ENCODE measurements around the gene TRIM50. TPM values are rescaled to one million over a fixed set of nuclear protein-coding genes. Genes with fewer than 3 reads are reported as not detected.
"Not testable (repeated sequence)": the region's sequence is repeated elsewhere in the genome, so short reads cannot be mapped to it uniquely, and the experiment has no call there.

The TRIM50 gene
- total RNA-seq, 1 donor from 2014 or later = not detected

GRCh38 chr7:73316521-73316920, 11.4 kb downstream of the TRIM50 start:
- no peaks in the 10 kb centered on the region for H3K36me3 Mint-ChIP-seq (ENCODE audit: low read depth)
- TF ChIP-seq CTCF (IDR thresholded peaks at IDR 0.05) = no peak
- no peak for DNase-seq (ENCODE audit: low spot score)
- H3K27me3 Mint-ChIP-seq (ENCODE audit: low read depth) = no peaks in the 10 kb centered on the region
- no peaks in the 10 kb centered on the region for H3K9me3 Mint-ChIP-seq (ENCODE audit: low read depth)
- no peak overlapping the region for H3K4me3 Mint-ChIP-seq (ENCODE audit: unreplicated experiment)
- H3K4me1 Mint-ChIP-seq (ENCODE audit: low read depth) = no peaks in the 10 kb centered on the region
- no peak overlapping the region for H3K27ac Mint-ChIP-seq (ENCODE audit: unreplicated experiment)

DNA sequence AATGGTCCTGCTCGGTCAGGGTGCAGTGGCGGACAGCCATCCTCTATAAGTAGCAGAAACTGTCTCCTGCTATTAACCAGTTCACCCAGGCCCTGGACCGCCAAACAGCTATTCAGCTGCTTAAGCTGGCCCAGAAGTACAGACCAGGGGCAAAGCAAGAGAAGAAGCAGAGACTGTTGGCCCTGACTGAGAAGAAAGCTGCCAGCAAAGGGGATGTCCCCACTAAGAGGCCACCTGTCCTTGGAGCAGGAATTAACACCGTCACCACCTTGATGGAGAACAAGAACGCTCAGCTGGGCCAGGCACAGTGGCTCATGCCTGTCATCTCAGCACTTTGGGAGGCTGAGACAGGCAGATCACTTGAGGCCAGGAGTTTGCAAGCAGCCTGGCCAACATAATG, 13.6 kb downstream of the TRIM50 start:
- H3K9me3 Mint-ChIP-seq (ENCODE audit: low read depth) = no peaks in the 10 kb centered on the region
- no peak overlapping the region for H3K4me3 Mint-ChIP-seq (ENCODE audit: unreplicated experiment)
- H3K27me3 Mint-ChIP-seq (ENCODE audit: low read depth) = no peaks in the 10 kb centered on the region
- H3K36me3 Mint-ChIP-seq (ENCODE audit: low read depth) = no peaks in the 10 kb centered on the region
- no peak for DNase-seq (ENCODE audit: low spot score)
- H3K4me1 Mint-ChIP-seq (ENCODE audit: low read depth) = peaks cover 2% of the 10 kb centered on the region
- H3K27ac Mint-ChIP-seq (ENCODE audit: unreplicated experiment) = no peak overlapping the region
- no peak for TF ChIP-seq CTCF (IDR thresholded peaks at IDR 0.05)

DNA sequence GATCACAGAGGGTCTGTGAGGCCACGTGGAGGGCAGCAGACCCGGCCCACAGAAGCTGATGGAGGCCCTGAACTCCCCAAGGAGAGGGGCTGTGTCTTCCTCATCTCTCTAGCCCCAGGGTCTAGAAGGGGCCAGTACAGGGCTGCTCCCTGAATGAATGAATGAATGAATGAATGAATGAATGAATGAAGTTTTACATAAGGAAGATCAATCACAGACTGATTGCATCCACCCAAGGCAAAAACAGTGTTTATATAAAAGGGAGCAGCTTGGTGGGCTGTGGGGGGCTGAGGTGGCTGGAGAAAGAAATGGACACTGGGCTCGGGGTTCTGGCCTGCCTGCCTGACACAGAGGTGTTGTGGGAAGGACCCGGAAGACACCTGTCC, 14.4 kb downstream of the TRIM50 start:
- no peaks in the 10 kb centered on the region for H3K27me3 Mint-ChIP-seq (ENCODE audit: low read depth)
- H3K4me3 Mint-ChIP-seq (ENCODE audit: unreplicated experiment) = no peak overlapping the region
- H3K4me1 Mint-ChIP-seq (ENCODE audit: low read depth) = peaks cover 8% of the 10 kb centered on the region
- no peak for DNase-seq (ENCODE audit: low spot score)
- no peaks in the 10 kb centered on the region for H3K9me3 Mint-ChIP-seq (ENCODE audit: low read depth)
- no peak for TF ChIP-seq CTCF (IDR thresholded peaks at IDR 0.05)
- H3K27ac Mint-ChIP-seq (ENCODE audit: unreplicated experiment) = no peak overlapping the region
- H3K36me3 Mint-ChIP-seq (ENCODE audit: low read depth) = no peaks in the 10 kb centered on the region

DNA sequence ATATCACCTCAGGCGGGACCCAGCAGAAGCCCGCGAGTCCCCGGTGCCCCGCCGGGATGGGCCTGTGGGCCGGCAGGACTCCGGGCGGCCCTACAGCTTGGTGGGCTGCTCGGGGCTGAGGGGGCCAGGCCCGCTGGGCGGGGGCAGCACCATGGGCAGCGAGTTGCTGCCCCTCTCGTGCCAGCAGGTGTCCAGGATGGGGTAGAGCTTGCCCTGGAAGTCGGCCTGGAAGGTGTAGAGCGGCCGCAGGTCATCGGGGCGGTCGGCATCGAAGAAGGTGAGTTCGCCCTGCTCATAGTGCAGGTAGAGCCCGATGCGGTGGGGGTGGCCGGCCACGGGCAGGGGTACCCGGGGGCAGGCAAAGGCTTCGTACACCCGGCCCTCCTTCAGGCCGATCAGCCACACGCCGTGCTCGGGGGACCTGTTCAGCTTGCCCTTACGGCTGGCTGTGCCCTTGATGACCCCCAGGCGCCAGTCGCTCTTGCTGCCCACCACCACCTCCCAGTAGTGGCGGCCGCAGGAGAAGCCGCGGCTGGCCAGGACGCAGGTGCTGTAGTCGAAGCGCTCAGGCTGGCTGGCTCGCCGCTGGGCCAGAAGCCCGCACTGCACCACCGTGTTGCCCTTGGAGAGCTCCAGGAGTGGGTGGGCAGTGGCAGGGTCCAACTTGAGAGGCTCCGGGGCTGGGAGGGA, 14.9 kb downstream of the TRIM50 start:
- H3K27me3 Mint-ChIP-seq (ENCODE audit: low read depth) = no peaks in the 10 kb centered on the region
- no peak overlapping the region for H3K4me3 Mint-ChIP-seq (ENCODE audit: unreplicated experiment)
- peaks cover 14% of the 10 kb centered on the region for H3K4me1 Mint-ChIP-seq (ENCODE audit: low read depth)
- TF ChIP-seq CTCF (IDR thresholded peaks at IDR 0.05) = no peak
- H3K9me3 Mint-ChIP-seq (ENCODE audit: low read depth) = no peaks in the 10 kb centered on the region
- DNase-seq (ENCODE audit: low spot score) = no peak
- no peaks in the 10 kb centered on the region for H3K36me3 Mint-ChIP-seq (ENCODE audit: low read depth)
- no peak overlapping the region for H3K27ac Mint-ChIP-seq (ENCODE audit: unreplicated experiment)

DNA sequence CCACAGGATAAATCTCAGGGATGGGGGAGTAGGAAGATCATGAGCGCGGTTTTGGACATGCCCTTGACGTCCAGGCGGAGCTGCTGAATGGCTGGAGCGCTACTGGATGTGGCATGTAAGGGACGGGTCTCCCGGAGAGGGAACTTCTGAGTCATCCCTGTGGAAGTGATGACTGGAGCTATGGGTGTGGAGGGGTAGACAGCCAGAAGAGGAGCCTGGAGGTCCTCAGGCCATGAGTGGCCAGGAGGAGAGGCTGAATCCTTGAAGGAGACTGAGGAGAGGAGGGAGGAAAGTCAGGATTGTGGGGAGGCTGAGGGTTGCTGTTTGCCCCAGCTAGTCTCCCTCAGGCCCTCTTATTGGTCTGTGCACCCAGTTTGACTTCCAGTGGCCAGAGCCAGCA, 16.5 kb downstream of the TRIM50 start:
- not testable (repeated sequence) for DNase-seq (ENCODE audit: low spot score); H3K27ac Mint-ChIP-seq (ENCODE audit: unreplicated experiment); H3K4me3 Mint-ChIP-seq (ENCODE audit: unreplicated experiment); H3K36me3 Mint-ChIP-seq (ENCODE audit: low read depth); H3K9me3 Mint-ChIP-seq (ENCODE audit: low read depth); H3K27me3 Mint-ChIP-seq (ENCODE audit: low read depth)
- H3K4me1 Mint-ChIP-seq (ENCODE audit: low read depth) = peaks cover 19% of the 10 kb centered on the region

GRCh38 chr7:73308665-73309214, 19.1 kb downstream of the TRIM50 start, which contains the start of gene NSUN5:
NSUN5 (minus strand) TSS chr7:73308826; CDS start chr7:73308790, 36 bp downstream.
- Mint-ChIP-seq H3K27ac (ENCODE audit: unreplicated experiment) (peak within 1 kb of the TSS; percentile 84), H3K4me1 (ENCODE audit: low read depth) (peaks cover 19% of the 10 kb centered on the region), H3K36me3 (ENCODE audit: low read depth) (peaks cover 4% of the 10 kb centered on the region), H3K9me3 (ENCODE audit: low read depth) (no peaks in the 10 kb centered on the region), H3K4me3 (ENCODE audit: unreplicated experiment) (peak within 1 kb of the TSS; percentile 92), H3K27me3 (ENCODE audit: low read depth) (no peaks in the 10 kb centered on the region)
- no peak for TF ChIP-seq CTCF (IDR thresholded peaks at IDR 0.05)
- DNase-seq (ENCODE audit: low spot score) = no peak
